Psoas muscle (tissue), 8 donors: ENCODE data around the gene GSE1. TPM values are rescaled to one million over a fixed set of nuclear protein-coding genes. Genes with fewer than 3 reads are reported as not detected.

Experiments used
- ATAC-seq, 4 donors: fragments of 200-7000 bp; cut with Tn5 transposase; one replicate each; pipeline ENCODE4 v1.9.1; 2020; ENCODE audit warnings: moderate library complexity in 3 of 4, mild to moderate bottlenecking in 2 of 4
- DNase-seq, 2 donors: peaks; one replicate each; pipeline ENCODE4 v3.0.0-alpha.2; 2020
- H3K27ac ChIP-seq: fragments of 200-600 bp; one replicate; pipeline ENCODE4 v1.8.0; 2022
- H3K27me3 ChIP-seq, 3 donors: fragments of 200-600 bp in 1 of 3; one replicate each; pipeline versions ENCODE4 v1.6.1 to v1.8.0; 2013 to 2022; ENCODE audit warnings: low read length in 2 of 3, mild to moderate bottlenecking in 2 of 3, moderate library complexity in 1 of 3; ENCODE audit not compliant: insufficient read depth in 3 of 3
- H3K36me3 ChIP-seq, 2 donors: fragments of 200-600 bp in 1 of 2; one replicate each; pipeline versions ENCODE4 v1.6.1 to v1.8.0; 2013 to 2022; ENCODE audit warnings: low read depth in 1 of 2, mild to moderate bottlenecking in 1 of 2, moderate library complexity in 1 of 2; ENCODE audit not compliant: insufficient read depth in 1 of 2
- H3K4me1 ChIP-seq: fragments of 200-600 bp; one replicate; pipeline ENCODE4 v1.8.0; 2022
- H3K4me3 ChIP-seq: fragments of 200-600 bp; one replicate; pipeline ENCODE4 v1.8.0; 2022; ENCODE audit warnings: mild to moderate bottlenecking
- H3K9me3 ChIP-seq: fragments of 200-600 bp; one replicate; pipeline ENCODE4 v1.8.0; 2022
- WGBS, 3 donors: extraction: QIAGEN DNeasy Blood & Tissue Kit; methylation state at CpG; one replicate each; pipeline versions ENCODE4 v1.1.6 to v1.1.7; 2013; 5-methylcytosine and 5-hydroxymethylcytosine counted together
- intact Hi-C, 2 donors: fragments of 100-400 bp; cut with DNase I; formaldehyde crosslinking; loops; one replicate each; pipeline versions ENCODE4 v1.11.0 to v1.14.2; 2022
- polyA plus RNA-seq, 3 donors: library from polyadenylated mRNA; stranded (reverse); fragments of 200-250 nt; gene quantifications; one replicate each; pipeline ENCODE4 v1.2.3, GENCODE V29; 2013
- total RNA-seq, 4 donors: library from RNA; stranded (reverse); fragmentation: NEBNext Ultra II Directional in 2 of 4; extraction: Animal tissue kit (Norgen Biotek cat#: 25700) in 2 of 4; gene quantifications; one replicate each; pipeline versions ENCODE4 v1.2.1 to v1.2.4, GENCODE V29; 2021 to 2023
- TF ChIP-seq, protein P1 (sequence below): fragments of 200-600 bp; IDR thresholded peaks from one replicate; pipeline ENCODE4 v1.8.0; 2022; ENCODE audit warnings: antibody characterized with exemption
- donor health status: healthy with polysubstance abuse.
- donor health status: DM: no; HTN: no; CAD: no; lungs with moderate emphysema.
- donor health status: Bipolar disorder and iron deficiency.
- donor health status: healthy.
- donor health status: DM: yes; HTN: yes; CAD: no.
- donor health status: DM: no; HTN: no; CAD: no.
- donor health status: DM: no; HTN: no; CAD: no.
- donor health status: DM: yes; HTN: yes; CAD: no.

GSE1 gene
- total and polyA plus RNA-seq, 7 donors, result 10.8 to 90.5 (median 47.0) TPM

DNA sequence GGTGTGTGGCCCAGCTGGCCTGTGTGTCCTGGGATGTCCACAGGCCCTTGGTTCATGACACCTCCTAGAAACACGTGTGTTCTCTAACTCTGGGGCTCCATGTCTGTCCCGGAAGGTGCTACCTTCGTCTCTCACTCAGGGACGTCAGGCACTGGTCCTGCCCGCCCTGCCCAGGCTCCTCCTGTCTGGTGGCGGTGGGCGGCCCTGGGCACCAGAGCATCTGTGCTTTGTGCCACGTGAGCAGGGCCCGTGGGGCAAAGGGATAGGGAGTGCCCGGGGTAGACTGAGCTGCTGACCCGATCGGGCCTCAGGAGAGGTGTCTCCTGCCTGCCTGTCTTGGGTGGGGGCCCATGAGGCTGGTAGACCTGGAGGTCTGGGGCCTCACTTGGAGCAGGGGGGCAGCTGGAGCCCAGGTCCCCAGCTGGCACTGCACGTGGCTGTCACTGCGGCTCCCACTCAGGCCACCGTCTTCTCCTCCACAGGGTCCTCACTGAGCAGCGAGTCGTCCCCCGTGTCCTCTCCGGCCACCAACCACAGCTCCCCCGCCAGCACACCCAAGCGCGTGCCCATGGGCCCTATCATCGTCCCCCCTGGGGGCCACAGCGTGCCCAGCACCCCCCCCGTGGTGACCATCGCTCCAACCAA lies 35.1 kb downstream of the GSE1 start:
- no peaks in the 10 kb centered on the region for H3K27me3 ChIP-seq
- peaks cover 14% of the 10 kb centered on the region for H3K4me1 ChIP-seq
- H3K27ac ChIP-seq, result no peak overlapping the region
- intact Hi-C loops, result no loop called here
- H3K36me3 ChIP-seq, result peaks cover 0 to 30% of the 10 kb centered on the region in 2 donors
- no peak for ATAC-seq
- DNase-seq, result no peak
- H3K4me3 ChIP-seq, result no peak overlapping the region
- TF ChIP-seq, protein P1, sequence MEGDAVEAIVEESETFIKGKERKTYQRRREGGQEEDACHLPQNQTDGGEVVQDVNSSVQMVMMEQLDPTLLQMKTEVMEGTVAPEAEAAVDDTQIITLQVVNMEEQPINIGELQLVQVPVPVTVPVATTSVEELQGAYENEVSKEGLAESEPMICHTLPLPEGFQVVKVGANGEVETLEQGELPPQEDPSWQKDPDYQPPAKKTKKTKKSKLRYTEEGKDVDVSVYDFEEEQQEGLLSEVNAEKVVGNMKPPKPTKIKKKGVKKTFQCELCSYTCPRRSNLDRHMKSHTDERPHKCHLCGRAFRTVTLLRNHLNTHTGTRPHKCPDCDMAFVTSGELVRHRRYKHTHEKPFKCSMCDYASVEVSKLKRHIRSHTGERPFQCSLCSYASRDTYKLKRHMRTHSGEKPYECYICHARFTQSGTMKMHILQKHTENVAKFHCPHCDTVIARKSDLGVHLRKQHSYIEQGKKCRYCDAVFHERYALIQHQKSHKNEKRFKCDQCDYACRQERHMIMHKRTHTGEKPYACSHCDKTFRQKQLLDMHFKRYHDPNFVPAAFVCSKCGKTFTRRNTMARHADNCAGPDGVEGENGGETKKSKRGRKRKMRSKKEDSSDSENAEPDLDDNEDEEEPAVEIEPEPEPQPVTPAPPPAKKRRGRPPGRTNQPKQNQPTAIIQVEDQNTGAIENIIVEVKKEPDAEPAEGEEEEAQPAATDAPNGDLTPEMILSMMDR, result no peak
- H3K9me3 ChIP-seq, result no peaks in the 10 kb centered on the region
- 92 to 97% (median 92%) methylated on average over 19 to 26 of the region's 26 CpGs for WGBS, 3 donors

DNA sequence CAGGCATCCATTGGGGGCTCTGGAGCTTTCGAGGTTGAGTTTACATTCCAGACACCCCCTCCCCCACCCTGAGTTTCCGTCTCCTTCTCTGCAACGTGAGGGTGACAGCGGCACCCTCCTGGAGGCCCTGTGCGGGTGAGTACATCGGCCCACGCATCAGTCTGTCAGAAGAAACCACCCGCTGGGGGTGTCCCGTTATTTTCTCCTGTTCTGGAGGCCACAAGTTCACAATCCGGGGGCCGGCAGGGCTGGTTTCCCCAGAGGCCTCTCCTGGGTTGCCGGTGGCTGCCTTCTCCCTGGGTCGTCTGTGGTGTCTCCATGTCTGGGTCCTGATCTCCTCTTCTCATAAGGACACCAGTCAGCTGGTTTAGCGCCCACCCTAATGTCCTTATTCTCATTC lies 35.7 kb downstream of the GSE1 start:
- DNase-seq, result no peak
- WGBS, 3 donors, result 87 to 90% (median 87%) methylated on average over 14 of the region's 14 CpGs
- peaks cover 19% of the 10 kb centered on the region for H3K4me1 ChIP-seq

DNA sequence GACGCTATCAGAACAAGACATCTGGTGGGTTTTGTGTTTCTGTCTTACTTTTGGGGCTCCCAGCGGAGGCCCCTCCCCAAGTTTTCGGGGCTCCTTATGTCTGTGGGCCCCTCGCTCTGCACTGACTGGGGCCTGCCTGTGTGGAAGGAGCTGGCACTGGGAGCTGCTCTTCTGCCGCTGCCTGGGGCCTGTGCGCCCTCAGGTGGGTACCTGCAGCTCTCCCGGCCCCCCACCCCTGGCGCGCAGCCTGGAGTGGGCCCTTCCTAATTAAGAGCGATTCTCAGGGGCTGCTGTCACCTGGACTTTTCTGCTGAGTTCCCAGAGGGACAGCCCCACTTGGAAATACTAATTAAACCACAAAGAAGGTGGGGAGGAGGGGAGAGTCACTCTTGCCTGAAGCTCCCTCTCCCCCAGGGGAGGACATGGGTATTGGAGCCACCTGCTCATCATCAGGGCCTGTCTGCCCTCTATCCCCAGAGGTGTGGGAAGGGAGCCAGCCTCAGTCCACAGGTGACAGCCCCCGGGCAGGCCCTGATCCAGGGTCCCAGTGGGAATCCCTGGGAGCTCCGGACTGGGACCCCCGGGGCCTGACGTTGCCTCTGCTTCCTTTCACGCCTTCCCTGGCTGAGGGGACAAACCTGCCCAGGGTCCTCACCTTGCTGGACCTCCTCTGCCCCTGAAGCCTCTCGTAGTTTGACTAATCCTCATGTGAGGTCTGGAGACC lies 36.5 kb downstream of the GSE1 start:
- no peak for DNase-seq
- TF ChIP-seq, protein P1, result no peak

More for the DNA sequence above, 35.7 kb downstream of the GSE1 start:
- no peak overlapping the region for H3K27ac ChIP-seq
- no peak for ATAC-seq
- no peaks in the 10 kb centered on the region for H3K9me3 ChIP-seq
- H3K4me3 ChIP-seq, result no peak overlapping the region
- peaks cover 0 to 30% of the 10 kb centered on the region in 2 donors for H3K36me3 ChIP-seq
- no peaks in the 10 kb centered on the region for H3K27me3 ChIP-seq
- TF ChIP-seq, protein P1, result no peak
- intact Hi-C loops, result no loop called here

DNA sequence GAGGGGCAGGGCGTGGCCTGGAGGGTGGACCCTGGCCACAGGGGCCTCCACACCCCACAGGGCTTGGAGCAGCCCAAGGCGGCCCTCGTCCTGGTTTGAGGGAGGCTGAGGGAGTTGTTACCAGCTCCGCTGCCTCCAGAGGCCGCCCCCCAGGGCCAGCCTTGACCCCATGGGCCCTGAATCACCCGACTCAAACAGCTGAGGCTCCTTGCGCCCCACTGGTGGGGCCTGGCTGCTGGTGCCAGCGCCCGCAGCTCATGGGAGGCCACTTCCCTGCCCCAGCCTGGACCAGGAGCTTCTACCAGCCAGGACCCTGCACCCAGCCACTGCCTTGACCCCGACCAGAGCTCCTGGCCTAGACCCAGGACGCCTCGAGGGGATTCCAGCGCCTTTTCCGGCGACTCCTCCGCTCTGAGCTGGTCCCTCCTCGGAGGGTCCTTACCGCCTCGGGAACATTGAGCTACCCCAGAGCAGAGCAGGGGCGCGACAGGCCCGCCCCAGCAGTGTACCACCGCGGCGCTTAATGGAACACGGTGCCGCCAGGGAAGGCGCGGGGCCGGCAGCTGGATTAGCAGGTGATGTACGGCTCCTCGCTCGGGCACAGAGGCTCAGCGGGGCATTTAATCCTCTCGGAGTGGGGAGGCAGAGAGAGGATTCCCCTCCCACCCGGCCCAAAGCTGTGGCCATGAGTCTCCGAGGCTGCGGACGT lies 37.2 kb downstream of the GSE1 start:
- DNase-seq (no peak), ATAC-seq (no peak)
- no peaks in the 10 kb centered on the region for H3K9me3 ChIP-seq
- H3K36me3 ChIP-seq, result peaks cover 0 to 41% of the 10 kb centered on the region in 2 donors
- H3K27ac ChIP-seq, result no peak overlapping the region
- WGBS, 3 donors, result 86 to 88% (median 86%) methylated on average over 34 to 39 of the region's 39 CpGs
- no peak overlapping the region for H3K4me3 ChIP-seq
- H3K4me1 ChIP-seq, result peaks cover 19% of the 10 kb centered on the region
- TF ChIP-seq, protein P1, result no peak
- intact Hi-C loops, result no loop called here
- H3K27me3 ChIP-seq, result no peaks in the 10 kb centered on the region

More for the DNA sequence above, 36.5 kb downstream of the GSE1 start:
- Histone ChIP-seq H3K9me3 (no peaks in the 10 kb centered on the region), H3K4me3 (no peak overlapping the region), H3K27ac (no peak overlapping the region), H3K36me3 (peaks cover 0 to 36% of the 10 kb centered on the region in 2 donors), H3K27me3 (no peaks in the 10 kb centered on the region), H3K4me1 (peaks cover 19% of the 10 kb centered on the region)
- 83 to 90% (median 90%) methylated on average over 15 to 16 of the region's 16 CpGs for WGBS, 3 donors
- intact Hi-C loops, result no loop called here
- no peak for ATAC-seq
